GM12874 (cell line): ENCODE data around the gene BIVM.
A peak's percentile ranks its signal among the peaks of the same experiment; 100 is the strongest.

Experiments
- CTCF ChIP-seq: IDR thresholded peaks from 2 replicates; pipeline ENCODE4 v1.5.1; 2011; ENCODE audit warnings: low read depth, mild to moderate bottlenecking, control low read depth, low read length, moderate library complexity; ENCODE audit not compliant: insufficient read depth

BIVM gene

GRCh38 chr13:102862624-102863210, 63.8 kb downstream of the BIVM start:
- TF ChIP-seq CTCF = no peak

GRCh38 chr13:102863590-102863989, 64.7 kb downstream of the BIVM start:
- TF ChIP-seq CTCF = no peak

GRCh38 chr13:102868366-102868936, 69.5 kb downstream of the BIVM start:
- TF ChIP-seq CTCF = no peak

- no peak for TF ChIP-seq CTCF
Observed at GRCh38 chr13:102869948-102870676, 71.2 kb downstream of the BIVM start.

- TF ChIP-seq CTCF = peak; percentile 68
Observed at GRCh38 chr13:102870677-102871415, 71.9 kb downstream of the BIVM start.

GRCh38 chr13:102872131-102872530, 73.2 kb downstream of the BIVM start:
- no peak for TF ChIP-seq CTCF

GRCh38 chr13:102872531-102872930, 73.6 kb downstream of the BIVM start:
- no peak for TF ChIP-seq CTCF
